Mucosa of descending colon (tissue), 3 donors: Measurements from ENCODE around the gene NANOS2. TPM values are rescaled to one million over a fixed set of nuclear protein-coding genes. Genes with fewer than 3 reads are reported as not detected.

Experiments
- ATAC-seq: fragments of 200-7000 bp; cut with Tn5 transposase; one replicate; pipeline ENCODE4 v1.9.1; 2020; ENCODE audit warnings: mild to moderate bottlenecking, moderate library complexity
- DNase-seq, 3 donors: peaks; one replicate each; pipeline ENCODE4 v3.0.0-alpha.2; 2020
- H3K36me3 ChIP-seq: fragments of 200-600 bp; one replicate; pipeline ENCODE4 v1.8.0; 2021; ENCODE audit warnings: low read depth, mild to moderate bottlenecking
- H3K4me1 ChIP-seq: fragments of 200-600 bp; one replicate; pipeline ENCODE4 v1.8.0; 2021; ENCODE audit warnings: low read depth, mild to moderate bottlenecking
- H3K4me3 ChIP-seq: fragments of 200-600 bp; one replicate; pipeline ENCODE4 v1.8.0; 2021; ENCODE audit warnings: mild to moderate bottlenecking
- H3K9me3 ChIP-seq: fragments of 200-600 bp; one replicate; pipeline ENCODE4 v1.8.0; 2021; ENCODE audit warnings: mild to moderate bottlenecking
- CTCF ChIP-seq: fragments of 200-600 bp; IDR thresholded peaks from one replicate; pipeline ENCODE4 v1.8.0; 2022; ENCODE audit warnings: antibody characterized with exemption, mild to moderate bottlenecking
- intact Hi-C, 2 donors: fragments of 100-400 bp; cut with DNase I in 1 of 2; cut with micrococcal nuclease in 1 of 2; formaldehyde crosslinking; loops; one replicate each; pipeline versions ENCODE4 v1.11.0 to v1.11.1; 2022; cut with DNase I, micrococcal nuclease
- total RNA-seq, 3 donors: library from RNA; stranded (reverse); fragmentation: NEBNext Ultra II Directional in 2 of 3; extraction: Animal tissue kit (Norgen Biotek cat#: 25700) in 2 of 3; gene quantifications; one replicate each; pipeline versions ENCODE4 v1.2.1 to v1.2.4, GENCODE V29; 2021 to 2023
- donor health status: DM: no; HTN: no; CAD: no; lungs with moderate emphysema.
- donor health status: DM: no; HTN: no; CAD: no.
- donor health status: DM: no; HTN: yes; CAD: no.

NANOS2 gene
- total RNA-seq, 3 donors from 2014 or later: not detected

GRCh38 chr19:45887200-45887710 lies 27.3 kb downstream of the NANOS2 start:
- intact Hi-C loops: no loop called here
- ATAC-seq: no peak
- DNase-seq: no peak
- no peak for TF ChIP-seq CTCF
- Histone ChIP-seq H3K36me3 (no peaks in the 10 kb centered on the region), H3K4me1 (peaks cover 30% of the 10 kb centered on the region), H3K4me3 (no peak overlapping the region), H3K9me3 (no peaks in the 10 kb centered on the region)

- no peaks in the 10 kb centered on the region for H3K36me3 ChIP-seq
- H3K9me3 ChIP-seq: no peaks in the 10 kb centered on the region
Measured at GRCh38 chr19:45886427-45887199, 28.0 kb downstream of the NANOS2 start.

GRCh38 chr19:45885556-45886426 lies 28.8 kb downstream of the NANOS2 start, which contains the start of gene IRF2BP1:
TSS of gene IRF2BP1 (minus strand) at chr19:45886141. CDS start at chr19:45885774, 367 bp downstream.
- intact Hi-C loops: no loop called here
- TF ChIP-seq CTCF: no peak
- no peaks in the 10 kb centered on the region for H3K9me3 ChIP-seq
- DNase-seq: peak; percentile 94 to 96 (median 95)
- no peaks in the 10 kb centered on the region for H3K36me3 ChIP-seq
- peak; percentile 66 for ATAC-seq
- H3K4me1 ChIP-seq: peaks cover 41% of the 10 kb centered on the region
- peak within 1 kb of the TSS; percentile 57 for H3K4me3 ChIP-seq

More at GRCh38 chr19:45886427-45887199, 28.0 kb downstream of the NANOS2 start:
- ATAC-seq (peak; percentile 68), DNase-seq (peak; percentile 92 to 93 (median 93))
- H3K4me1 ChIP-seq: peaks cover 35% of the 10 kb centered on the region
- peak overlapping the region; percentile 57 for H3K4me3 ChIP-seq
- intact Hi-C loops: no loop called here
- TF ChIP-seq CTCF: no peak

GRCh38 chr19:45884682-45885555 lies 29.7 kb downstream of the NANOS2 start:
- no peak for TF ChIP-seq CTCF
- Histone ChIP-seq H3K9me3 (no peaks in the 10 kb centered on the region), H3K4me3 (peak overlapping the region; percentile 57), H3K4me1 (peaks cover 49% of the 10 kb centered on the region), H3K36me3 (no peaks in the 10 kb centered on the region)
- intact Hi-C loops: no loop called here
- DNase-seq: peak in 2 of 3 donors; percentile 62 to 71
- no peak for ATAC-seq
